A673 (cell line): Measurements from ENCODE around the gene HPCAL4.

Experiments used
- EZH2 ChIP-seq: fragments of 200-600 bp; sonication (generic); IDR thresholded peaks from 2 replicates; pipeline ENCODE4 v1.6.1; 2017; ENCODE audit warnings: borderline replicate concordance, low read depth, mild to moderate bottlenecking, mixed read lengths, antibody characterized with exemption, low read length; ENCODE audit not compliant: poor library complexity, severe bottlenecking
- TF ChIP-seq, protein P1 (sequence below): fragments of 300-800, 200-600 bp; sonication (generic); conservative IDR thresholded peaks from 2 replicates; pipeline ENCODE4 v1.5.1; 2017; ENCODE audit warnings: low read depth, mild to moderate bottlenecking, antibody characterized with exemption, low read length, moderate library complexity, mixed read lengths

DNA sequence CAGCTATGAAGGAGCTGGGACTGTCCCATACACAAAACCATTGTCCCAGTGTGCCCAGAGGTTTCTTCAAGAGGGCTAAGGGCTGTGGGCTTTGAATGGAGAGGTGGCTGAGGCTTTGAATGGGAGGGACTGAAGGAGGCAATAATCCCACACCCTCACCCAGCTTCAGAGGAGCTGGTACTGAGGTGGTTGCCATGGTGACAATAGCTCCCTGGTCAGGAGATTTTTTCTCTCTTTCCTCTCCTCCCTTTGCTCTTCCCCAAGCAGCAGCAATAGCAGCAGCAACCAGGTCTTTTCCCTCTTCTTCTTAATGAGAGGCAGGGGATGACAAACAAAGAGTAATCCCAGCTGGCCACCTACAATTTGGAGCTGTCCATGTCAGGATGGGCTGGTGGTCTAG lies 1.6 kb downstream of the HPCAL4 start:
- TF ChIP-seq, protein P1, sequence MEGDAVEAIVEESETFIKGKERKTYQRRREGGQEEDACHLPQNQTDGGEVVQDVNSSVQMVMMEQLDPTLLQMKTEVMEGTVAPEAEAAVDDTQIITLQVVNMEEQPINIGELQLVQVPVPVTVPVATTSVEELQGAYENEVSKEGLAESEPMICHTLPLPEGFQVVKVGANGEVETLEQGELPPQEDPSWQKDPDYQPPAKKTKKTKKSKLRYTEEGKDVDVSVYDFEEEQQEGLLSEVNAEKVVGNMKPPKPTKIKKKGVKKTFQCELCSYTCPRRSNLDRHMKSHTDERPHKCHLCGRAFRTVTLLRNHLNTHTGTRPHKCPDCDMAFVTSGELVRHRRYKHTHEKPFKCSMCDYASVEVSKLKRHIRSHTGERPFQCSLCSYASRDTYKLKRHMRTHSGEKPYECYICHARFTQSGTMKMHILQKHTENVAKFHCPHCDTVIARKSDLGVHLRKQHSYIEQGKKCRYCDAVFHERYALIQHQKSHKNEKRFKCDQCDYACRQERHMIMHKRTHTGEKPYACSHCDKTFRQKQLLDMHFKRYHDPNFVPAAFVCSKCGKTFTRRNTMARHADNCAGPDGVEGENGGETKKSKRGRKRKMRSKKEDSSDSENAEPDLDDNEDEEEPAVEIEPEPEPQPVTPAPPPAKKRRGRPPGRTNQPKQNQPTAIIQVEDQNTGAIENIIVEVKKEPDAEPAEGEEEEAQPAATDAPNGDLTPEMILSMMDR: no peak
- TF ChIP-seq EZH2: no peak
